Fibroblast of lung (primary cell): ENCODE results near the gene PLAGL1. TPM values are rescaled to one million over a fixed set of nuclear protein-coding genes. Genes with fewer than 3 reads are reported as not detected.

Experiments
- DNase-seq, 2 donors: peaks; one replicate each; pipeline versions ENCODE4 v3.0.0 to v3.0.0-alpha.2; 2010; ENCODE audit warnings: low read depth in 2 of 2
- H2AFZ ChIP-seq: 2 replicates; pipeline ENCODE4 v1.5.1; 2012; ENCODE audit warnings: low read length, control low read depth, inconsistent platforms
- H3K27ac ChIP-seq: 2 replicates; pipeline ENCODE4 v1.5.1; 2011; ENCODE audit warnings: low read length, control low read depth; ENCODE audit not compliant: insufficient read depth
- H3K27me3 ChIP-seq: 2 replicates; pipeline ENCODE4 v1.5.1; 2011; ENCODE audit warnings: mild to moderate bottlenecking, low read length; ENCODE audit not compliant: control insufficient read depth, insufficient read depth
- H3K36me3 ChIP-seq: 2 replicates; pipeline ENCODE4 v1.5.1; 2011; ENCODE audit warnings: low read length; ENCODE audit not compliant: control insufficient read depth, insufficient read depth
- H3K4me1 ChIP-seq: 2 replicates; pipeline ENCODE4 v1.5.1; 2011; ENCODE audit warnings: low read length; ENCODE audit not compliant: control insufficient read depth, insufficient read depth; ENCODE audit errors: extremely low read depth
- H3K4me2 ChIP-seq: 2 replicates; pipeline ENCODE4 v1.5.1; 2011; ENCODE audit warnings: low read length, control low read depth; ENCODE audit not compliant: insufficient read depth; ENCODE audit errors: extremely low read depth
- H3K4me3 ChIP-seq, 4 experiments: fragments of 200-600 bp in 1 of 4; sonication (generic) in 1 of 4; replicated peaks in 1 of 4; 2 replicates each; pipeline ENCODE4 v1.5.1; 2011 to 2016; ENCODE audit warnings: low read length in 4 of 4, low read depth in 3 of 4, mild to moderate bottlenecking in 3 of 4, control low read depth in 2 of 4, inconsistent platforms in 1 of 4, mixed read lengths in 1 of 4; ENCODE audit not compliant: insufficient read depth in 1 of 4; ENCODE audit errors: control extremely low read depth in 1 of 4
- H3K79me2 ChIP-seq: 2 replicates; pipeline ENCODE4 v1.5.1; 2012; ENCODE audit warnings: mild to moderate bottlenecking, low read length, inconsistent platforms; ENCODE audit not compliant: control insufficient read depth, insufficient read depth
- H3K9ac ChIP-seq: 2 replicates; pipeline ENCODE4 v1.5.1; 2011; ENCODE audit warnings: mild to moderate bottlenecking, low read length, control low read depth; ENCODE audit not compliant: insufficient read depth
- H3K9me3 ChIP-seq: 2 replicates; pipeline ENCODE4 v1.5.1; 2012; ENCODE audit warnings: low read depth, low read length; ENCODE audit not compliant: control insufficient read depth, insufficient read depth
- H4K20me1 ChIP-seq: 2 replicates; pipeline ENCODE4 v1.5.1; 2011; ENCODE audit warnings: low read length; ENCODE audit not compliant: control insufficient read depth, insufficient read depth; ENCODE audit errors: extremely low read depth
- EZH2 ChIP-seq: IDR thresholded peaks from 2 replicates; pipeline ENCODE4 v1.5.1; 2012; ENCODE audit warnings: low read length, control low read depth, mild to moderate bottlenecking; ENCODE audit errors: missing control alignments
- polyA plus RNA-seq, 2 donors: library from polyadenylated mRNA; depleted of rRNA in 1 of 2; stranded (reverse) in 1 of 2; unstranded in 1 of 2; fragments of >200 nt; gene quantifications; 2 replicates each; pipeline ENCODE4 v1.2.1, GENCODE V29; 2011 to 2012; ENCODE audit warnings: missing spikeins in 1 of 2
- total RNA-seq: library from RNA; depleted of rRNA; stranded (reverse); fragments of >200 nt; gene quantifications from 2 replicates; pipeline ENCODE4 v1.2.1, GENCODE V29; 2014
- TF ChIP-seq, protein P1 (sequence below), 2 donors: IDR thresholded peaks in 1 of 2; conservative IDR thresholded peaks in 1 of 2; 1 replicate in 1 of 2; 2 replicates in 1 of 2; pipeline ENCODE4 v1.5.1; 2011 to 2012; ENCODE audit warnings: low read length in 2 of 2, control low read depth in 1 of 2, inconsistent platforms in 1 of 2, low read depth in 1 of 2, mild to moderate bottlenecking in 1 of 2

Gene PLAGL1
- total and polyA plus RNA-seq, 2 donors (not counting 1 experiment from before 2014, with no cell fraction given), result 11.4 to 24.2 TPM

GRCh38 chr6:144023216-144023615 lies 15.2 kb upstream of the PLAGL1 start:
- no peak overlapping the region for H3K27ac ChIP-seq
- no peaks in the 10 kb centered on the region for H4K20me1 ChIP-seq
- H3K9ac ChIP-seq, result no peak overlapping the region
- no peaks in the 10 kb centered on the region for H3K9me3 ChIP-seq
- no peaks in the 10 kb centered on the region for H3K79me2 ChIP-seq
- H3K27me3 ChIP-seq, result no peaks in the 10 kb centered on the region
- H3K4me1 ChIP-seq, result no peaks in the 10 kb centered on the region
- DNase-seq, result no peak
- H2AFZ ChIP-seq, result no peak overlapping the region
- no peak overlapping the region for H3K4me2 ChIP-seq
- no peak overlapping the region for H3K4me3 ChIP-seq
- no peak for TF ChIP-seq EZH2
- TF ChIP-seq, protein P1, sequence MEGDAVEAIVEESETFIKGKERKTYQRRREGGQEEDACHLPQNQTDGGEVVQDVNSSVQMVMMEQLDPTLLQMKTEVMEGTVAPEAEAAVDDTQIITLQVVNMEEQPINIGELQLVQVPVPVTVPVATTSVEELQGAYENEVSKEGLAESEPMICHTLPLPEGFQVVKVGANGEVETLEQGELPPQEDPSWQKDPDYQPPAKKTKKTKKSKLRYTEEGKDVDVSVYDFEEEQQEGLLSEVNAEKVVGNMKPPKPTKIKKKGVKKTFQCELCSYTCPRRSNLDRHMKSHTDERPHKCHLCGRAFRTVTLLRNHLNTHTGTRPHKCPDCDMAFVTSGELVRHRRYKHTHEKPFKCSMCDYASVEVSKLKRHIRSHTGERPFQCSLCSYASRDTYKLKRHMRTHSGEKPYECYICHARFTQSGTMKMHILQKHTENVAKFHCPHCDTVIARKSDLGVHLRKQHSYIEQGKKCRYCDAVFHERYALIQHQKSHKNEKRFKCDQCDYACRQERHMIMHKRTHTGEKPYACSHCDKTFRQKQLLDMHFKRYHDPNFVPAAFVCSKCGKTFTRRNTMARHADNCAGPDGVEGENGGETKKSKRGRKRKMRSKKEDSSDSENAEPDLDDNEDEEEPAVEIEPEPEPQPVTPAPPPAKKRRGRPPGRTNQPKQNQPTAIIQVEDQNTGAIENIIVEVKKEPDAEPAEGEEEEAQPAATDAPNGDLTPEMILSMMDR (conservative IDR thresholded peaks at IDR 0.05 in 1 of 2, IDR thresholded peaks at IDR 0.05 in 1 of 2; ENCODE audit: low read depth in 1 of 2, low read length in 2 of 2), result no peak
- no peaks in the 10 kb centered on the region for H3K36me3 ChIP-seq

- Histone ChIP-seq H3K27ac (no peak overlapping the region), H3K9ac (no peak overlapping the region), H4K20me1 (no peaks in the 10 kb centered on the region), H3K36me3 (no peaks in the 10 kb centered on the region), H3K4me2 (no peak overlapping the region), H3K4me1 (no peaks in the 10 kb centered on the region), H2AFZ (no peak overlapping the region), H3K27me3 (no peaks in the 10 kb centered on the region), H3K4me3 (no peak overlapping the region), H3K9me3 (no peaks in the 10 kb centered on the region), H3K79me2 (no peaks in the 10 kb centered on the region)
- DNase-seq, result no peak
- TF ChIP-seq EZH2, result no peak
- TF ChIP-seq, protein P1 (conservative IDR thresholded peaks at IDR 0.05 in 1 of 2, IDR thresholded peaks at IDR 0.05 in 1 of 2; ENCODE audit: low read depth in 1 of 2, low read length in 2 of 2), result no peak
Observed at GRCh38 chr6:144019929-144020328, 11.9 kb upstream of the PLAGL1 start.

GRCh38 chr6:144017166-144018094 lies 9.4 kb upstream of the PLAGL1 start:
- TF ChIP-seq EZH2, result no peak
- TF ChIP-seq, protein P1 (conservative IDR thresholded peaks at IDR 0.05 in 1 of 2, IDR thresholded peaks at IDR 0.05 in 1 of 2; ENCODE audit: low read depth in 1 of 2, low read length in 2 of 2), result no peak
- no peaks in the 10 kb centered on the region for H4K20me1 ChIP-seq
- no peak overlapping the region for H2AFZ ChIP-seq
- no peaks in the 10 kb centered on the region for H3K27me3 ChIP-seq
- H3K4me3 ChIP-seq, result no peak overlapping the region
- no peak overlapping the region for H3K9ac ChIP-seq
- no peaks in the 10 kb centered on the region for H3K79me2 ChIP-seq
- DNase-seq, result no peak
- no peaks in the 10 kb centered on the region for H3K9me3 ChIP-seq
- H3K27ac ChIP-seq, result no peak overlapping the region
- H3K36me3 ChIP-seq, result no peaks in the 10 kb centered on the region
- H3K4me1 ChIP-seq, result no peaks in the 10 kb centered on the region
- H3K4me2 ChIP-seq, result no peak overlapping the region
